Duodenal mucosa (tissue), 2 donors: ENCODE measurements around the gene PCYT1A.
A peak's percentile ranks its signal among the peaks of the same experiment; 100 is the strongest.
"Not testable (repeated sequence)": the region's sequence is repeated elsewhere in the genome, so short reads cannot be mapped to it uniquely, and the experiment has no call there.

Experiments
- H3K27ac ChIP-seq: one replicate; pipeline ENCODE4 v1.7.0; 2013; ENCODE audit warnings: low read depth, low read length
- H3K27me3 ChIP-seq, 2 donors: one replicate each; pipeline ENCODE4 v1.7.0; 2013; ENCODE audit warnings: low read length in 2 of 2, control low read depth in 1 of 2; ENCODE audit not compliant: insufficient read depth in 2 of 2, control insufficient read depth in 1 of 2
- H3K36me3 ChIP-seq, 2 donors: one replicate each; pipeline ENCODE4 v1.7.0; 2013; ENCODE audit warnings: low read length in 2 of 2, control low read depth in 1 of 2; ENCODE audit not compliant: insufficient read depth in 2 of 2, control insufficient read depth in 1 of 2
- H3K4me1 ChIP-seq, 2 donors: one replicate each; pipeline ENCODE4 v1.7.0; 2013; ENCODE audit warnings: low read length in 2 of 2, control low read depth in 1 of 2; ENCODE audit not compliant: insufficient read depth in 2 of 2, control insufficient read depth in 1 of 2
- H3K4me3 ChIP-seq, 2 donors: one replicate each; pipeline ENCODE4 v1.7.0; 2013; ENCODE audit warnings: low read length in 2 of 2, low read depth in 1 of 2
- H3K9ac ChIP-seq, 2 donors: one replicate each; pipeline ENCODE4 v1.7.0; 2013; ENCODE audit warnings: low read length in 2 of 2, low read depth in 1 of 2
- H3K9me3 ChIP-seq, 2 donors: one replicate each; pipeline ENCODE4 v1.7.0; 2013; ENCODE audit warnings: low read length in 2 of 2, control low read depth in 1 of 2; ENCODE audit not compliant: control insufficient read depth in 1 of 2

The PCYT1A gene

GRCh38 chr3:196207159-196207832, 80.2 kb downstream of the PCYT1A start:
- Histone ChIP-seq H3K9ac (no peak overlapping the region), H3K9me3 (no peaks in the 10 kb centered on the region), H3K27ac (no peak overlapping the region), H3K27me3 (no peaks in the 10 kb centered on the region), H3K4me1 (peaks cover 0 to 9% of the 10 kb centered on the region in 2 donors), H3K4me3 (peak overlapping the region; percentile 44 to 61), H3K36me3 (no peaks in the 10 kb centered on the region)

GRCh38 chr3:196205442-196206205, 81.9 kb downstream of the PCYT1A start:
- not testable (repeated sequence) for H3K27ac ChIP-seq, H3K9me3 ChIP-seq, H3K4me1 ChIP-seq, H3K9ac ChIP-seq, H3K4me3 ChIP-seq, H3K27me3 ChIP-seq, H3K36me3 ChIP-seq

GRCh38 chr3:196203846-196204245, 83.7 kb downstream of the PCYT1A start:
- no peak overlapping the region for H3K27ac ChIP-seq
- H3K36me3 ChIP-seq: no peaks in the 10 kb centered on the region
- no peaks in the 10 kb centered on the region for H3K9me3 ChIP-seq
- no peaks in the 10 kb centered on the region for H3K27me3 ChIP-seq
- no peak overlapping the region for H3K9ac ChIP-seq
- H3K4me1 ChIP-seq: peaks cover 0 to 9% of the 10 kb centered on the region in 2 donors
- no peak overlapping the region for H3K4me3 ChIP-seq

DNA sequence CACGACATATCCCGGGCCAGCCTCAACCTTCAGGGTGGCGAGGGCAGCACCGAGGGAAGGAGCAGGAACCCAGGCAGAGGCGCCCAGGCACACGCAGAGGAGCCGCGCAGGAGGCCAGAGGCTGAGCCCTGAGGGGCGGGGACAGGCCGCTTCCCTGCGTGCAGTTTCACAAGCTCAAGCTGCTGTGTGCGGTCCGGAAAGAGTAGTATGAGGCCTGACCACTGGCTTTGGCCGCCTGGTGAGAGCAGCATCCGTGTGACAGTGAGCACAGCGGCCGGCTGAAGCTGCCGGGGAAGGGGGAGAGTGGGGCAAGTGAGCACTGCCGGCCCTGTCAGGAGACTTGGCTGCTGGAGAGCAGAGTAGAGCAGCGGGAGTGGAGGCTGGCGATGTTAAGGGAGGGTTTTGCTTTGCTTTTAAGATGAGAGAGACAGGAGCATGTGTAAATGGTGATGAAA, 85.0 kb downstream of the PCYT1A start:
- no peaks in the 10 kb centered on the region for H3K27me3 ChIP-seq
- H3K27ac ChIP-seq: no peak overlapping the region
- H3K36me3 ChIP-seq: no peaks in the 10 kb centered on the region
- no peak overlapping the region for H3K9ac ChIP-seq
- H3K9me3 ChIP-seq: no peaks in the 10 kb centered on the region
- peaks cover 0 to 9% of the 10 kb centered on the region in 2 donors for H3K4me1 ChIP-seq
- H3K4me3 ChIP-seq: peak overlapping the region in 1 of 2 donors; percentile 37

DNA sequence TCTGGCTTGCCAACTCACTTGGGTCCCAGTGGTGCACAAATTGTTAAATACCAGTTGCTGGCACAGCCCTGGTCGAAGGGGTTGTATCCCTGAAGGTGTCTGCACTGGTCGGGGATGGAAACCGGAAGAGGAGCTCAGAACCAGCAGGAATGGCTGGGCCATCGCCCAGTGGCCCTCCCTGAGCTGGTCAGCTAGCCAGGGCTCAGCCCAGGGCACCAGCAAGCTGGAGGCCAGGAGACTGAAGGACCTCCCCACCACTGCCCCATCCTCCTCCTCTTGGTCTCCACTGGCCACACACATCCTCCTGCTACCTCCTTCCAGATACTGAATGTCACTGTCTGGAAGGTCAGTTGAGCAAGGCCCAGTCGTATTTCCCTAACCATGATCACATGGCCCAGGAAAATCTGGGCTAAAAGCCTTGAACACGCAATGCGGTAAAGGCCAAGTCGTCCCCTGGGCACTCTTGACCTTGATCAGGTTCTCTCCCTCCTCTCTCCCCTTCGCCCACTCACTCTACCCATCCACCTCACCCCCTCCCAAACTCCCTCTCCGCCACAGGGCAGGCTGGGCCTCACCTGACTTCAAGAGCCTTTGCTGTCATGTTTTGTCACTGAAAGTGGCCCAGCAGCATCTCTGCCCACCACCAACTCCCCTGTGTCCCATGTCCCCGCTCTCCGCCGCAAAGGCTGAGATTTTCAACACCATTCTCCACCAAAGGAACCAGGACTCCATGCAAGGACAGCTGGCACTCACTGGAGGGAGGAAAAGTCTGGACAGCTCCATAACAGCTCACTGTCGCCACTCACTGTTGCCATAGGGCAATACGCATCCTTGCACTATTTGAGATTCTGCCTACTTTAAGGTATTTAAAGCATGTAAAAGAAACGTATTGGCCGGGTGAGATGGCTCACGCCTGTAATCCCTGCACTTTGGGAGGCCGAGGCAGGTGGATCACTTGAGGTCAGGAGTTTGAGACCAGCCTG, 88.5 kb downstream of the PCYT1A start:
- H3K9ac ChIP-seq: no peak overlapping the region
- H3K4me1 ChIP-seq: peaks cover 25 to 30% of the 10 kb centered on the region in 2 donors
- H3K4me3 ChIP-seq: no peak overlapping the region

GRCh38 chr3:196198081-196198675, 89.3 kb downstream of the PCYT1A start:
- Histone ChIP-seq H3K4me1 (peaks cover 33 to 34% of the 10 kb centered on the region in 2 donors), H3K4me3 (no peak overlapping the region), H3K36me3 (no peaks in the 10 kb centered on the region), H3K9me3 (no peaks in the 10 kb centered on the region), H3K9ac (no peak overlapping the region), H3K27me3 (no peaks in the 10 kb centered on the region), H3K27ac (no peak overlapping the region)

More for the DNA sequence above, 88.5 kb downstream of the PCYT1A start:
- no peaks in the 10 kb centered on the region for H3K36me3 ChIP-seq
- no peaks in the 10 kb centered on the region for H3K9me3 ChIP-seq
- H3K27me3 ChIP-seq: no peaks in the 10 kb centered on the region
- H3K27ac ChIP-seq: no peak overlapping the region

DNA sequence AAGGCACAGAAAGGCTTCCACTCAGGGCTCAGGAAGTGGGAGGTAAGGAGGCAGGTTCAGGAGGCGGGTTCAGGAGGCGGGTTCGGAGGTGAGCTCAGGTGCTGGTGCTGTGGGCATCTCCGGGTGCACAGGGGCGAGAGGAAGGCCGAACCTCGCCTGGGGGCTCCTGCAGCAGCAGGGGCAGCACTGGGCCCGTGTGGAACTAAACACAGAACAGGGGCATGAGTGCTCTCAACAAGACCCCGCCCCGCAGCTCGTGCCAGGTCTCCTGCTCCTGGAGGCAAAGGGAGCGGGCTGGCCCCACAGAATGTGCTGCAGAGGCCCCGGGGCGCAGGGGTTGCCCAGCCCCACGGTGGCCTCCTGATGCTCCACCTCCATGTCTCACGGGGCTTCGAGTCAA, 90.0 kb downstream of the PCYT1A start:
- H3K9me3 ChIP-seq: no peaks in the 10 kb centered on the region
- no peak overlapping the region for H3K27ac ChIP-seq
- no peak overlapping the region for H3K9ac ChIP-seq
- H3K27me3 ChIP-seq: no peaks in the 10 kb centered on the region
- H3K4me1 ChIP-seq: peaks cover 40% of the 10 kb centered on the region in 2 donors
- no peak overlapping the region for H3K4me3 ChIP-seq
- no peaks in the 10 kb centered on the region for H3K36me3 ChIP-seq

- Histone ChIP-seq H3K9me3 (no peaks in the 10 kb centered on the region), H3K4me1 (peaks cover 47 to 51% of the 10 kb centered on the region in 2 donors), H3K36me3 (no peaks in the 10 kb centered on the region), H3K4me3 (no peak overlapping the region), H3K27ac (no peak overlapping the region), H3K9ac (peak overlapping the region in 1 of 2 donors; percentile 32), H3K27me3 (no peaks in the 10 kb centered on the region)
These were observed 91.8 kb downstream of the PCYT1A start for GRCh38 chr3:196195664-196196265.

GRCh38 chr3:196194542-196194915, 93.0 kb downstream of the PCYT1A start:
- peak overlapping the region in 1 of 2 donors; percentile 31 for H3K4me3 ChIP-seq
- peak overlapping the region; percentile 17 for H3K27ac ChIP-seq
- peaks cover 47 to 51% of the 10 kb centered on the region in 2 donors for H3K4me1 ChIP-seq
- H3K36me3 ChIP-seq: no peaks in the 10 kb centered on the region
- peak overlapping the region in 1 of 2 donors; percentile 60 for H3K9ac ChIP-seq
- no peaks in the 10 kb centered on the region for H3K9me3 ChIP-seq
- no peaks in the 10 kb centered on the region for H3K27me3 ChIP-seq
